GM19463 (cell line): ENCODE data around the gene PPFIBP2.

ENCODE experiments used
- ATAC-seq: cut with Tn5 transposase; IDR thresholded peaks from one replicate; pipeline ENCODE4 v1.9.1; 2021; ENCODE audit warnings: mild to moderate bottlenecking, moderate library complexity; ENCODE audit not compliant: unreplicated experiment

The PPFIBP2 gene

DNA sequence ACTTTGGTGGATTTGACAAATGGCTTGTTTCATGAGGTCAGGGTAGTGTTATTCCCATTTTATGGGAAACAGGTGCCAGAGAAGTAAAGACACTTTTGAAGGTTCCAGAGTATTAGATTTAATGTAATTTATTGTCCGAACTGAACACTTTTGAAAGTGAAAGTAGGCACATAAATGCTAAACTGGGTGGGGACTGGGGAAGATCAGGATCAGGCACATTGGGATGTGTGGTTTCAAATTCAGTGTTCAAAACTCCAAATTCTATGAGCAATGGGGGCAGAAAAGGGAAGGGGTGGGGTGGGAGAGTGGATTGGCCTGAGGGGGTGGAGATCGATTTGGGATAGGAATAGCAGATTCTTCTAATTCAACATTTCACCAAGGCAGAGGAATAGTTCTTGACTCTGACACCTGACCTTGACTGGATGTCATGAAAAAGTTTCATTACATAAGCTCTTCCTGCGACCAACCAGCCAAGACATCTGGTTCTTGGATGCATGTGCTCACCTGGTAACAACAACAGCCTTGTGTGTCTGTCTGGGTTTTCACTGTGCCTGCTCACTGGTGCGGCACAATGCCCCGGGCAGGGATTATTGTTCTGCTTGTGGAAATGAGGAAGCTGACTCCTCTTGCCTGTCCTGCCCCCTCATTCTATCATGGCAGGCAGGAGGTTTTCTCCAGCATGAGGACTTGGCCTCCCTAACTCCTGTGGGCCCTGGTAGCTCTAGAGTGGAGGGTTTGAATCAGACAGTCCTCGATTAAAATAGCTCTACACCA is 10.8 kb downstream of the PPFIBP2 start:
- ATAC-seq, result no peak

DNA sequence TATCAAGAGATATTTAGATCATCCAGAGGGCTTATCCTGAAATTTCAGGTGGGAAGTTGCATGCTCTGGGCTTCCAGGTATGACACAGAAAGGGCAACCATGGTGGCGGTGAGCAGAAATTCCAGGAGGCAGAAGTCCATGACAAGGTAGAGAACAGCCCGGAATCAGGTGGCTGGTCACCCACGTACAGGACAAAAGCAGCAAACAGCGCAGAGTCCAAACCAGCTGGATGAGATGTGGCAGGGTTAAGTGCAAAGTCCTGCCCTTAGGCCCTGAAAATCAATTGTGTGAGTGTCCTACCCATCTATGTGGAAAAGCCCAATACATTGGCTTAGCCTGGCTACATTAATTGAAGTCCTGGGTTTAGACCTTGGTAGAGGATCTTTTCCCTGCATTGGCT is 11.6 kb downstream of the PPFIBP2 start:
- ATAC-seq, result no peak

DNA sequence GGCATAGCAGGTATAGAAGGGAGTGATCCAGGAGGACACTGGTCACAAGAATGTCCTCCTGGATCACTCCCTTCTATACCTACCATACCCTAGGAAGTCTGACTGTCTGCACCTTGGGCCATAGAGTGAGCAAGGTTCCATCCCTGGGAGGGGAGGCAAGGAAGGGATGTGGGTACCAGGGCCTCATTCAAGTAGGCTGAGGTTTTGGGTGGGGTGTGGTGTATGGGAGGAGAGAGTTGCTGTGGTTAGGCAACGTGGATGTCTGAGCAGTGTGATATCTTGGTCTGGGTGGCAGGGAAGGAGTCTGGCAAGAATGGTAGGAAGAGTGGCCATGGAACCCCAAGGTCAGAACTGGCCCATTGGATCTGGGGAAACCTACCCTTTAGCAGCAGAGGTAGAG is 13.2 kb downstream of the PPFIBP2 start:
- no peak for ATAC-seq

DNA sequence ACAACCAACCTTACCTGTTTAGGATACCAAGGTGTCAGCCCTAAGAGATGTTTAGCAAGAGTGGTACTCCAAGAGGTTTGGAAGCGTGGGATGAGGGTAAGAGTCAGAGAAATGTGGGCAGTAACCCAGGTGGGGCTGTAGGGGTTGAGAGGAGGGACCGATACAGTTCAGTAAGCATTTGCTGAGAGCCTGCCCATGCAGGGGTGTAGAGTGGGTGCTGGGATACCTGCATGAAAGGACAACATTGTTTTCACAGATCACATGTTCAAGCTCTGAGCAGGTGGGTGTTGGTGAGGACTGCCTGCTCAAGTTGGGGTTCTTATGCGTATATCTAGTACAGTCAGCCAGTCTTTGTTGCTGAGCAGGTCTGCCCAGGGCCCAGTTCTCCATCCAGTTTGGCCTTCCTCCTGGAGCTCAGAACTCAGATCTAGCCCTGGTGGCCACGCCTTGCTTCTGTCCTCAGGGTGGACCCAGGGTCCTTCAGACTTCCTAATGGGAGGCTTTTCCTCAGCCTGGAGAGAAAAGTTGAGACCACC is 14.8 kb downstream of the PPFIBP2 start:
- no peak for ATAC-seq

DNA sequence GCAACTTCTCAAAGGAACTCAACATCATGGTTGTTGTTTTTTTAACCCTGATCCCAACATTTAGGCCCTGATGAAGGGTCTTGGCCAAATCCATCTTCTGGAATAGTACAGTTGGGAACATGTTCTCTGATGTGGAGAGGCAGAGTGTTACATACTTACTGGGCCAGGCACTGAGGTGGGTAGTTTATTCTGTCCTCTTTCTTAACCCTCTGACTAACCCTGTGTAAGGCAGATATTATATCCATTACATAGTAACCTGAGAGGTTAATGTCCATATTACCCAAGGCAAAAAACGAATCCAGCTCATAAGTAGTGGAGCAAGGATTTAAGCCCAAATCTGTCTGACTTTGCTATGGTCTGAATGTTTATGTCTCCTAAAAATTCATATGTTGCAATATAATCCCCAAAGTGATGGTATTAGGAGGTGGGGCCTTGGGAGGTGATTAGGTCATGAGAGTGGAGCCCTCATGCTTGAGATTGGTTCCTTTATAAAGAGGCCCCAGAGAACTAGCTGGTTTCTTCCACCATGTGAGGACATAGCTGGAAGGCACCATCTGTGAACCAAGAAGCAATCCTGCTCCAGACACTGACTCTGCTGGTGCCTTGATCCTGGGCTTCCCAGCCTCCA is 16.3 kb downstream of the PPFIBP2 start:
- ATAC-seq, result no peak

DNA sequence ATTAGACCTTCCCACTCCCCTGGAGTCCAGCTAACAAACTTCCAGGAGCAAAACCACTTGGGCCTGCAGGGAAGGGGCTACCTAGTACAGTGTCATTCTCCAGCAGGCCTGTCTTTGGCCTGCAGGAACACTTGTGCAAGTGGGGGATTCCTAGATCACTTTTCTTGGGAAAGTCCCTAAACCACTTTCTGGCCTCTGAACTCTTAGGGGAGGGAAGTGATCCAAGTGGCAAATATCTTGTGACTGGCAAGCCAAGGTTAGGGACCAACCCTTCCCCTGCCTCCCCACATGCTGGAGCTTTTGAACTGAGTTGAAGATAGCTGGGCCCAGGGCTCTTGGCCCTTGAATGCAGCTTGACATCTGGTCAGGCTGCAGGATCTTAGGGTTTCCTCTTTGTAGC is 17.2 kb downstream of the PPFIBP2 start:
- ATAC-seq, result peak; percentile 42

DNA sequence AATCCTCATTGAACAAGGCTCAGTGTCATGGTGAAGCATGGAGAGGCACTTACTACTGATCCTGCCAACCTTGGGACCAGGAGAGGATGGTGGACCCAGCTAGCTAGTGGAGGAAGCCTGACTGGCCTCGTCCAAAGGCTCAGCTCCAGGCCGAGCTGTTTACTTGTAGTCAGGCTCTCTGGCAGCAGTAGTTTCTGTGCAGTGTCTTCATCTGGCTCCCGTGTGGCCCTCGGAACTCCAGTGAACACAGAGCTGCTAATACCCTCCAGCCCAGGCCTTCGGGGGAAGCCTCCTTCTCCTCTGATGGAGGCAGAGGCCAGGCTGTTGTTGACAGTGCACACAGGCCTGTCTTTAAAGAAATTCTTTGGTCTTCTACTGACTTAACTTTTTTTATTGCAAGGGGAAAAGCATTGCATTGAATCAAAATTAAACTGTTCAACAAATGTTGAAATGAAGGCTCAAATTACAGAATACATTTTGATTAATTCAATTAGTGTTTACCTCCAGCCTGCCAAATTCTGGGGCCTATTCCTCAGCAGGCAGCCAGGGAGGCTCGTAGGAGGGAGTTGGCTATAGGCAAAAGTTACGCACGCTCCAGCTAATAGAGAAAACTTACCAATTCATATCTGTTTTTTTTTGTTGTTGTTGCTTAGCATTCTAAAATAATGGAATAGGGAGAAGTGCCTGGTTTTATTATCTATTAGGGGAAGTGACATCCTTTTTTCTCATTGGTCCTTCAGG is 18.8 kb downstream of the PPFIBP2 start:
- no peak for ATAC-seq

DNA sequence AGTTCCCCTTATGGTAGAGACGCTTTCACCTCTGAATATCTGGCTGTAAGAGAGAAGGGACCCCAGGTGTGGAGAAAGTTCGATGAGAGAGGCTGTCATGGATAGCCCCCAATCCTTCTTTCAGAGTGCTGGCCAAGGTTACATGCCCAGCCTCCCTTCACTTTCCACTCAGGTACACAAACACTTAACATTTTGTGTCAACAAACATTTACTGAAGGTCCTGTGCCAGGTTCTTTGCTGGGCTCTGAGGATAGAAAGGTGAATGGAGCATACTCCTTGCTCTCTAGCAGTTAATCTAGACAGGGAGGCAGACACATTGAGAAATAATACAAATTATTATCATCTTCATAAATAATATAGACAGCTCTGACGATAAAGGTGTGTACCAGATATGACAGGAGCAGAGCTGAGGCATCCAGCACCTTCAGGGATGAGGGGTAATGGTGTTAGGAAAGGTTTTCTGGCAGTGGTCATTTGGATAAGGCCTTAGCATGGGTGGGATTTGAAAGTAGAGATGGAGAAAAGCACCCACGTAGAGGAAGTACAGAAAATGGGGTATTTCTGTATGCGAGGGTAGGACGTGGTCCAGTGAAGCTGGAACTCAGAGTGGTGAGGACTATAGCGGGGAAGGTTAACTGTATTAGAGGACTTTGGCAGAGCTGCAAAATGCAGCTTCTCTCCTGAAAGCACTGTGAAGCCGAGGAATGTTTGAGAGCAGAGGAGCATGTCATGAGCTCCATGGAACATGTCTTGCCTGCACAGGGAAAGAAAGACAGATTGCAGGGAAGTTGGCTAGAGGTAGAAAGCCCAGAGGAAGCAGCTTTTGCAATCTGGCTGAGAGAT is 19.6 kb downstream of the PPFIBP2 start:
- ATAC-seq, result peak; percentile 16

DNA sequence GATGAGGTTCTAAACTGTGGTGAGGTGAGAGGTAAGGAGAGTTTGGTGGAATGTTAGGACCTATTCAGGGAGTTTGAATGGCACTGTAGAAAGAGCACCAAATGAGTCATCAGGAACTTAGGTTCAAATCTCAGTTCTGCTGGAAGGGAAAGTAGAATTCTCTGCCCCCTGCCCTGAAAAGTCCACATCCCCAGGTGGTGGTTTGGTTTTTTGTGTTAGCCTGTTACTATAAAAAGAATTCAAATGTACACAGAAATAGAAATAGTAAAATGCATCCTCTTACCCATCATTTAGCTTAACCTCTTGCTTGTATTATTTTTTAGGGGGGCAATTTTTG is 20.2 kb downstream of the PPFIBP2 start:
- ATAC-seq, result peak; percentile 52

DNA sequence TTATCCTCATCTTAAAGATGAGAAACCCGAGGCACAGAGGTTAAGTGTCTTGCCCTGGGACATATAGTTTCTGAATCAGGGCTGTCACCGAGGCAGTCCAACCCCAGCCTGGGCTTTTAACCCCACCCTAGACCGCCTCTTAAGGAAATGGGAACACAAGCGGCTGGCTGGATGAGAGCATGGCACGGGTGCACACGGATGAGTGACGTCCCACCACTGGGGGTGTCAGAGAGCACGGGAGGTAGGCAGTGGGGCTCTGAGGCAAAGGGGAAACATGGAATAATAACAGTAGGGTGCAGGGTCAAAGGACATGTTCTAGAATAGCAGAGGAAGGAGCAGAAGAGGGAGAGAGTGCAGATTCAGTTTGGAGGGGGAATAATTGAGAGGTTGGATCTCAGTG is 22.3 kb downstream of the PPFIBP2 start:
- ATAC-seq, result no peak

DNA sequence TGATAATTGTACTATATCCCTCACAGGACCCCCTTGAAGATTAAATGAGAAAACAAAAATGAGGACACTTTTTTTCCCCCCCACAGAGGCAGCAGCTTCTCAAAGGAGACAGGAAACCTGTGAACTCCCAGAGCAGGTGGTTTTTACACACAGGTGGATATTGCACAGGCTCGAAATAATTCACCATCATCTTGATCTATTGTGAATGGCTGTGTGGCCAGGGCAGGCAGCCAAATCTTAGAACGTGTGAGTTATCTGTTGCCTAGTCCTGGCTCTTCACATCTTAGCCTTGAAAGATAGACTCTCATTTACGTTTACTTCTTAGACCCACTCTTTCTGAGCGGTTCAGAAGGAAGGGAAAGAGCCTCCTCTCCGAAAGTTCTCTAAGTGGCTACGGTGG is 23.5 kb downstream of the PPFIBP2 start:
- ATAC-seq, result no peak

DNA sequence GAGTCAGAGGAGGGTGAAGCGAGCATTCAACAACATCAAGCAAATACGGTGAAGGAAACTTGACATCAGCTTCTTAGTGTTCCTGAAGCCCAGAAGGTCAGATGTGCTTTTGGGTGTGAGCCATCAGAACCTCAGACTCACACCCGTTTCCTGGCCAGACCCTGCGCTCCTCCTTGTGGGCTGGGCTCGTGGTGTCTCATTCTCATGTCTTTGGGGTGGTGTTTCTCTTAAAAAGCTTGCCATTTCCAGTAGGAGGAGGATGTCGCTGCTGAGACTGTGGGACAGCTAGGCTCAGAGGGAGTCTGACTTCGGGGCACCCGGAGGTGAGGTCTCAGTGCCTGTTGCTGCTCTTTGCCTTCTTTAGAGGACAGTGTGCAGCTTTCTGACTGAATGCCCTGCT is 24.2 kb downstream of the PPFIBP2 start:
- ATAC-seq, result no peak

DNA sequence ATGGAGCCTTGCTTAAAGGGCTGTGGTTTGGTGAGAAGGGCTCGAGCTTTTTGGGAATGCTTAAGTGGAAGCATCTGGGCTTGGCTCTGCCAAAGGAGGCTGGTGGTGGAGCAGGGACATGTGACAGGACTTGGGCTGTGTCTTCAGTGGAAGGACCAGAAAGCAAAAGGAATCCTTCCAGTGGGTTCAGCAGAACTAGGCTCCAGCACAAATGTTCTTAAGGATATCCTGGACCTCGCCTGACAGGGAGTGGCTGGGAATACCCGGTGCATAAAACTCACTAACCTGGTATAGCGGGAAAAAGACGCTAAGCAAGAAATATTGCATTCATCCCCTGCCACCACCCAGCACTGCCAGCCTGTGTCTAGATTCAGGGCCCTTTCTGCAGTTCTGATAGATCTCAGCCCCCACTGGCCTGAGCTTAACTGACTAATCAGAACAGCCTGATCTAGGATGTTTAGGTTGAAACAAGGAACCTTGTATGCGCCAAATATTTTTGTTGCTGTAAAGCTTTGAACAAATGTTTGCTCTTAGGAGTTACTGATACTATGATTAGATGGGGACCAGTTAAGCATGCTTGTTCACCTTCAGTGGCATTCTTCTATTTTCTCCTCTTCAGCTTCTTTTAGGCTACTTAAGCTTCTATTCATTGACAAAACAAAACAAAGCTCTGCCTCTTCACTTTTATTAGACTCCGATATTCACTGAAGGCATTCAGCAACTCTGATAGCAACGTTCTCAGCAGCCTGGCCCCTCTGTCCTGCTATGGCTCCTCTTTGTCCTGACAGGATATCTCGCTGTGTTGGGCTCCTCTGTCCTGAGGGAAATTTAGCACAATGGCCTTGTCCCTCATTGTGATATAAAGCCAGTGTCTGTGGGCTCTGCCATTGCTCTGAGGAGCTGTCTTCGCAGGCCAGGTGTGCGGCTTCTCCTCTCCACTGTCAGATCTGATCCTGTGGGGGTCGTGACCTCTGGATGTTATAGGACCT is 25.0 kb downstream of the PPFIBP2 start:
- ATAC-seq, result no peak

DNA sequence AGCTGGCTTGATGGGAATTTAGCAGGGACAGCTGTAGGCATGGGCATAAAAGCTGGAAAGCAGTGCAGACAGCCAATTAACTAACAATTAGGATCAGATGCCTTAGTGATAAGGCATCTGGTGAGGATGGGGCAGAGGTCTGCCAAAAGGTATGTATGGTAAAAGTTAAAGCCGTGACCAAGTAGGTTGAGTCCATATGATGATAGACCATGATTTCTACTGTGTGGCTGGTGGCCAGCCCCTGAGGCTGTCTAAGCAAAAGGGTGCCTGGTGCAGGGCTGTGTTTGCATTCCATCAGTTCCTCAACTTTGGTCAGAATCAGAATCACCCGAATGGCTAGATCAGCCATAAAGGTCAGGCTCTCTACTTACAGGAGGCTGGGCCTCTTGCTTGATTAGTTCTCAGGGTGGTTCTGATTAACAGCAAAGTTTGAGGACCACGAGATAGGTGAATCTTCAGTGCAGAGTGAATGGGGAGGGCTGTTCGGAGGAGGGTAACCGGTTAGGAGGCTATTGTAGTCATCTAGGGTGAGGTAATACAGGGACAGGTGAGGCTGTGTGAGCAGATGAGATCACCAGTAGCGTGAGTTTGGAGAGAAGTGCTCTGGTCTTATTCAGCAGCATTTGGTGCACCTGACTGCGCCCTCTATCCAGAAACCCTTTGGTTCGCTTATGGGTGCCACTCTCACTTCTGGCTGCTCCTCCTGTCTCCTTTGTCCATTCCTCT is 27.2 kb downstream of the PPFIBP2 start:
- ATAC-seq, result no peak

DNA sequence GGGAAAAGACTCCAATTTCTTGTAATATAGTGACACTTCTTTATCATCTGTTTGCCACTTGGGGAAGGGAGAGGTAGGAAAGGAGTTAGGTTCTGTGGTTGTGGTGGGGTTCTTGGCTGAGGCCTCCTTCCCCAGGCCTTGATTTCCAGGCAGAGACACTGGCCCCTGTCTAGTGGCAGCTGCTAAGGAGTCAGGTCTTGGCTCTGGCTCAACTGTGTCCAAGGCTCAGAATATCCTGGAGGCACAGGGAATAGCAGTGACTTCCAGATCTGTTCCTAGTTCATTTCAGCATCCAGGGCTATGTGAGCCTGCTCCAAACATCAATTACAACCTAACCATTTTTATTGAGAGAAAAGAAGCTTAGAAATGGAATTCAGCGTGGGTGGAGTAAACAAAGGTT is 29.5 kb downstream of the PPFIBP2 start:
- ATAC-seq, result no peak

DNA sequence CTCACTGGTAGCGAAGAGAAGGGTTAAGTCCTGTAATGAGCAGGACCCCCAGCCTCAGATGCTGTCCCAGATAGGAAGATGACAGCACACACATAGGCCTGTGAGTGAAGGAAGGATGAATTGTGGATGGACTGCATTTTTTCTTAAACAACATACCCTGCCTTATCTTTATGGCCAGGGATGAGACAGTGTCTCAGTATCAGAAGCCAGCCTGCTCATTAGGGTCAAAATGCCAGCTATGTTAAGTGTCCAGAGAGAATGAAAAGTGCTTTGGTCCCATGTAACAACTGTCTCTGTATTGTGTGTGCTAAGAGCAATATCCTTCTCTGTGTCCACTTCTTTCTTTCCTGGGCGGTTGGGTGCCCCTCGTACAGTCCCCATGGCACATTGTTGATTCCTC is 30.2 kb downstream of the PPFIBP2 start:
- no peak for ATAC-seq

DNA sequence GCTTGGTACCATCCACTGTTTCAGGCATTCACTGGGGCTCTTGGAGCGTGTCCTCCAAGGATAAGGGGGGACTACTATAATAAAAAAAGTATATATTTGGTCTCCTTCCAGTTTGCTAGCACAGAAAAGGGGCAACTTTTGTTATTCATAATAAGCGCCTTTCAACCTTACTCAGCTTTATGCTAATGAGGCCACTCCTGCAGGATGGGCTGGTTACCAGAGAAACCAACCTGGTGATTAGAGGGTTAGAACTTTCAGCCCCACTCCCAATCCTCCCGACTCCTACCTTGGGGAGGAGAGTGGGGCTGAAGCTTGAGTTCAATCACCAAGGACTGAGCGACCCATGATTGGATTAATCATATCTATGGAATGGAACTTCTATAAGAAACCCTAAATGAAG is 31.8 kb downstream of the PPFIBP2 start:
- ATAC-seq, result no peak

DNA sequence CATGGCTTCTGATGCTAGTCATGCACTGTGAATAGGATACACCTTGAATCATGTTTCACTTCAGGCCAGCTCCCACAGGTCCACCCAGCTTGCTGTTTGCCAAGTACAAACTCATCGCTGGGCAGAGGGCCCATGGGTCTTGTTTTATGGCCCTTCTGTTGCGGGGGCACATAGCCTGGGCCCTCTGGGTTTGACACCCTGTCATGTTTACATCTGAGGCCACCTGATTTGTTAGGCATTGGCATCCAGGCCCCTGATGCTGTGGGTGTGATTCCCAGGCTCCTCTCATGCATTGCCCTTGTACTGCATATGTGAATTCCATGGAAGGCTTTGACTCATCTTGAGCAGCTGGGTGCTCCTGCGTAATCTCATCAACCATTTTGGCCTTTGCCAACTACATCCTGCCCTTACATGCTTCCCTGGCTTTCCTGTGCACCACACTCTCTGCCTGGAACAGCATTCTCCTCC is 32.6 kb downstream of the PPFIBP2 start:
- no peak for ATAC-seq

DNA sequence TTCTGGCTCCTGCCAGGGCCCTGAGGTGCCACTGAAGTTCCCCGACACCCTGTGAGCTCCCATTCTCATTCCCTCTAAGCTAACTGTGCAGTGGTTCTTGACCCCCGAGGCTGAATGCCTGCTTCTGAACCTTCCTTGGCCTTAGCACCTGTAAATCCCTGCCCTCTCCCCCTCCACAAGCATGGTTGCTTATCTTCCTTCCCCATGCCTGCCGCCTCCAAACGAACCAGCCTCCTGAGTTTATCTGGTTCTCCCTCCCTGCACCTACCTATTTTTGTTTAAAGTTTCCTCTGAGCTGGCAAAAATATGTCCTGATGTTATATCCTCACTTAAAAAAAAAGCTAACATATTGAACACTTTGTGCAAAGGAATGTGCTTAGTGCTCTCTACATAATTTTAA is 33.9 kb downstream of the PPFIBP2 start:
- ATAC-seq, result no peak
